Activated CD8-positive, alpha-beta memory T cell treated with anti-CD3 and anti-CD28 coated beads, Interleukin-2, amount 50 U/mL, for 1 hour (primary cell): ENCODE results near the gene CBX5.
A peak's percentile ranks its signal among the peaks of the same experiment; 100 is the strongest.
"Not testable (repeated sequence)": the region's sequence is repeated elsewhere in the genome, so short reads cannot be mapped to it uniquely, and the experiment has no call there.

ENCODE experiments used
- DNase-seq: peaks from one replicate; pipeline ENCODE4 v3.0.0-alpha.2; 2020; ENCODE audit errors: extremely low read depth

Gene CBX5

DNA sequence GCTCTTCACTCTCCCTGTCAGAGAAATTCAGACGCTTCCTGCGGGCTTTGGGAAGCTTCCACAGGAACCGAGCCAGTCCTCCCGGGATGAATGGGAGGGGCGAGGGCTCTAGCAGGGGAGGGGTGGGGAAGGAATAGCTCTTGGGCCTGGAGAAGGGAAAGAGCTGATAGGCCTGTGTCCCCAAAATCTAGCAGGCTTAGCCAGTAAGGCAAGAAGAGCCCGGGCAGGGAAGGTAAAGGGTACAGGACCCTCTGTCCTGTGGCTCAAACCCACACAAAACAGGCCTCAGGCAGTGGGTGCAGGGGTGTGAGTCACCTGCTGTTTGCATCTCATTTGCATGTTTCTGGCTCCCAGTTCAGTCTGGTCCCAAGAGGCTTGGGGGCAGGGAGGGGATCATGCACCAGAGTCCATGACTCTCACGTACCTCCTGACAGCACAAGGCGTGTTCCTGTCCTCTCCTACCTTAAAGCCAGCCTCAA lies 82.5 kb downstream of the CBX5 start:
- no peak for DNase-seq

DNA sequence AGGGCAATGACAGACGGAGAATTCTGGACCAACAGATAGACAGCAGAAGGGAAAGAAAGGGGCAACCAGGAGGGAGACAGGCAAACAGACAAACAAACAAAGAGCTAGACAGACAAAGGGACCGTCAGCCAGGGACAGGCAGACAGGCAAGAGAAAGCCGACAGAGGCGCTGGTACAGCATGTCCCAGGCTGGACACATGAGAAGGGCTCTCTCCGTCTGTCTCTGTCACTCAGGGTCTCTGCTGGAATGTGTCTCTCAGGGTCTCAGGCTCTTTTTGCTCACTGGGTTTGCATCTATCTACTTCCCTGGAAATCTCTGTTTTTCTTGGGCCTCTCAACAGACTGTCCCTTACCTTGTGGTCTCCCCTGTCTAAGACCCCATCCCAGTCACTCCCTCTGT lies 82.9 kb downstream of the CBX5 start:
- DNase-seq, result no peak

DNA sequence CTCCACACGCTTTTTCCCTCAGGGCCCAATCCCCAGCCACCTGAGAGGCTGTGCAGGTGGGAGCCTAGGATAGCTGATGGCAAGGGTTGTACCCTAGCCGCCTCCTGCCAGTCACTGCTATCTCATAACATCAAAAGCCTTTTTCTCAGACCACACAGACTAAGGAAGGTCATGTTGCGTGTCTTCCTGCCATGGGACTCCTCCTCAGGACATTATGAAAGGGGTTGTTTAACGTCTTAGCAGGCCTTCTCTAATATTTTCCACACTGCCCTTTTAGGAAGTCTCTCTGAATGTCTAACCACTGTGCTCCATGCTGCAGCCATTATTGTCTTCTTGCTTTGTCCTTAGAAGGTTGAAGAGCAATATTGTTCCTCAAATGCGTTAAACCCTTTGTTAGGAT lies 83.5 kb downstream of the CBX5 start:
- DNase-seq, result no peak

DNA sequence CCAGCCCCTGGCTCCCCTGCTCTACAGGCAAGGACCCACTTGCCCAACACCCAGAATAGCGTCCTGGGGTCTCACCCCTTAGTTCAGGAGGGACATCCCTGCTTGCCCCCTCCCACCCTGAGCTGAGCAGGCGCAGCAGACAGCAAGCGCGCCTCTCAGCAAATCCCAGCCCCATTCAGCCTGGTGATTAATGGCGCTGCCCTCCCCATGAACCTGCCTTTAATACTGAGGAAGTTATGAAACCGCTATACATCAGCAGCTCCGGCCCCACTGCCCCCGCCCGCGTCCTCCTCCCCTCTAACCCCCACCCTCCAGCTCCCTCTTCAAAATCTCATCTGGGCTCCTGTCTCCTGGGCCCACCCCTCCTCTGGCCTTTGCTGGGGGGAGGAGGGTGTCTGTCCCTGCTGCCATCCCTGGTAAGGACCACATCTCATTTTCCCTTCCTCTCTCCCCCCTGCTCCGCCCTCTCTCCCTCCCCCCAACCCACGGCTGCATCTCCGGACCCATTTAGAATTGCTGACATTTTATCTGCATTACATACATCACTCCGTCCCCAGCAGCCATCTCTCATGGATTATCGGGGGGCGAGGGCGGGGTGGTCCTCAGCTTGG lies 84.1 kb downstream of the CBX5 start:
- no peak for DNase-seq

DNA sequence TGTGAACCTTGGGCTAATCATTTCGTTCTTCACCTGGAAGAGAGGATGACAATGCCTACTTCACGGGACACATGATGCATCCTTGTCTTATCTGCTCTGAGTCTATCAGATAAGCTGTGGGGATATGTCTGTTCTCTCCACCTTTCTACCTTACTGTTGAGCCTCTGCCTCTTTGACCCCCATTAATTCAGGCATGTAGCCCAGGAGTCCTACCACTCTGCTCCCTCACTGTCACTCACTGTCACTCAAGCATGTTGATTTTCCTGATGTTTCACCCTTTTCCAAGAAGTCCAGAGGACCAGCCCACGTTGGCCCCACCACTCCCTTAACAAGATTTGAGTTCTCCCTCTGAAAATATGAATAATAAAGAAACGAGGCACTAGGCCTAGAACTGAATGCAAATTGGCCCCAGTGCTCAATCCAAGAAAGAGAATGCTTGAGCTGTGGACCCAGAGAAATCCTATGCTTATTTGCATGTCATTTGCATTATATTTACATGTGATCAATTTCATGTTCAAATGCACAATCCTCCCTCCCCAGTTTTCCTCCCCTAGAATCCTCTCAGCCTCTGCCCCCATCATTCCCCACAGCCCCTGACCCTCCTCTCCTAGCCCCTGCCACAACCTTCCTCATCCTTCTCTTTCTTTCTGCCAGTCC lies 84.7 kb downstream of the CBX5 start:
- no peak for DNase-seq

DNA sequence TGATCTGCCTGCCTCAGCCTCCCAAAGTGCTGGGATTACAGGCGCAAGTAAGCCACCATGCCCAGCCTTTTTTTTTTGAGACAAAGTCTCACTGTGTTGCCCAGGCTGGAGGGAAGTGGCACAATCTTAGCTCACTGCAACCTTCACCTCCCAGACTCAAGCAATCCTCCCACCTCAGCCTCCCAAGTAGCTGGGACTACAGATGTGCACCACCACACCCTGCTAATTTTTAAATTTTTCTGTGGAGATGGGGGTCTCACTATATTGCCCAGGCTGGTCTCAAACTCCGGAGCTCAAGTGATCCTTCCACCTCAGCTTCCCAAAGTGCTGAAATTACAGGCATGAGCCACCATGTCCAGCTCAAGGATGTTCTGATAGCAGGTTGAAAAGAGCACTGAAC lies 85.3 kb downstream of the CBX5 start:
- not testable (repeated sequence) for DNase-seq

DNA sequence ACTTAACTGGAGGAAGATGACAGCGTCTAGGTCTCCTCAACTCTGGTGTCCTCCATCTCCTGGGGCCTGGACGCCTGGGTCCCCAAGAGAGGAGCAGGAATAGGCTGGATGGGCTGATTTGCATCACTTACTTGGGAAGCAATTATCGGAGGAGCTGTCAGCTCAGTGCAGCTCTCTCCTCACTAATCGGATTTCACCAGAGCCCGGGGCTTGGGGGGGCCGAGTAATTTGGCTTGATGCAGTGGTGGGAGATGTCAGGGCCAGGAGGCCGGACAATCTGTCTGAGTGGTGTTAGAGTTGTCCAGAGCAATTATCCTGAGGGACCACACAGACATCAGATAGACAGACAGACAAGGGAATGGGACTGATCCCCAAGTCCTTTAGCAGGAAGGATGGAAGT lies 86.5 kb downstream of the CBX5 start:
- no peak for DNase-seq

DNA sequence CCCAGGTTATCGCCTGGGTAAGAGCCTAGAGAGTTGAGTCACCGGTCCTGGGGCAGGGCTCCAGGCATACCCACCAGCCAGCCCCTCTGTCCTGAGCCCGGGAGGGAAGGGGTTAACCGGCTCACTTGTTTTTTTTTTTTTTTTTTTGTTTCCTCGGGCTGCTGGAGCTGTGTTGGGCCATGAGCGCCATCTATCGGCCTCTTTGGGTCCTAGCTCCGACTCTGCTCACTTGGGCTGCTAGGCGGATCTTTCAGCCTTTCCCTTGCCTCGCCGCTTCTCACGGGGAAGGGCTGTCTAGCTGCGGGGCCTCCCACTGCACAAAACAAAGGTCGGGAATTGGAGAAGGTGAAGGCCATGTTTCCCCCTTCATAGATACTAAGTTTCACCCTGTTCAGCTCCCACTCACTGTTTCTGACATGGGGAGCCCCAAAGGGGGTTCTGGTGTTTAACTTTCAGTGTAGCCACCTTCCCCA lies 88.3 kb downstream of the CBX5 start:
- peak; percentile 32 for DNase-seq

DNA sequence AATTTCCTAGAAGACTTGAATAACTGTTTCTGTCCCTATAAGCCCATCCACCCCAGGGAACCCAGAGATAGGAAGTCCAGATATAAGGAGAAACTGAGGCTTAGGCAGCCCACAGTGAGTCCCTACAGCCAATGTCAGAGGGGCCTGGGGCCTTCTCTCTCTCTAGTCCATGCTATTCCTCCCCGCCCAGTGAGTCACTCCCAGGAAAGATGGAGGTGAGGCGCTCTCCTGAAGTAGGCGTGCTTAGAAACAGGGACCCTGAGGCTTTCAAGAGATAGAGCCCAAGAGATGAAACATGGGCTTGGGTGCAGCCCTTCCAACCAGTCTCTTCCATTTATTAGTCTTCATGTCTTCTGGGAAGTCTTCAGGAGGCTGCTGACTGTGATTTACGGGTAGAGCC lies 88.8 kb downstream of the CBX5 start:
- DNase-seq, result no peak

DNA sequence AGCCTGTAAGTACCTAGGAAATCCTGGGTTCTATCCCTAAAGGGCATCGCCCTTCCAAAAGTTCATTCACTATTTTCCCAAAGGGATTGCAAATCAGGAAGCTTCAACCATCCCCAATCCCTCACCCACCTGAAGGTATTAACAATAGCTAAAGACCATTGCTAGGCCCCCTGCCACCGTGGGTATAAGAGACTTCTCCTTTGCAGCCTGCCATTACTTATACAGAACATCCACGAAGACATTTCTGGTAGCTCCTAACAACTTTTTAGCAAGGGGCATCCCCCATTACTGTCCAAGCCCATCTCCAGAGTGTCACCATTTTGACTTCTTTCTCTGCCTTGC lies 90.8 kb downstream of the CBX5 start:
- DNase-seq, result no peak

DNA sequence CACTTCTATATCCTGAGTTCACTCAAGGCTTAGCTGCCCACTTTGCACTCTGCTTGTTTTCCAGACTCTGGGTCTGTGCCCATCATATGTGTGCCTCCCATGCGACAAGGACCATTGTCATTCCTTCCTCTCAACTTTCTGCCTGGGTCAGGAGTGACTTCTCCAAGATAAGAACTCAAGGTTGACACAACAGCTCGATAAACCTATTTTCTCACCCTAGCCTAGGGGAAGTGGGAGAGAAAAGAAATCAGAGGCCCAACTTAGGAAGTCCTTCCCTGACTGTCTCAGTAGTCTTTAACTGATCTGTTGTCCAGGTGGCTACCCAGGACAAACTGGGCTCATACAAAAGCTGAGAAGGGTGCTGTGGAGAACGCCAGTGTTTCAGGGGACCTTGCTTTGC lies 92.8 kb downstream of the CBX5 start:
- DNase-seq, result no peak

DNA sequence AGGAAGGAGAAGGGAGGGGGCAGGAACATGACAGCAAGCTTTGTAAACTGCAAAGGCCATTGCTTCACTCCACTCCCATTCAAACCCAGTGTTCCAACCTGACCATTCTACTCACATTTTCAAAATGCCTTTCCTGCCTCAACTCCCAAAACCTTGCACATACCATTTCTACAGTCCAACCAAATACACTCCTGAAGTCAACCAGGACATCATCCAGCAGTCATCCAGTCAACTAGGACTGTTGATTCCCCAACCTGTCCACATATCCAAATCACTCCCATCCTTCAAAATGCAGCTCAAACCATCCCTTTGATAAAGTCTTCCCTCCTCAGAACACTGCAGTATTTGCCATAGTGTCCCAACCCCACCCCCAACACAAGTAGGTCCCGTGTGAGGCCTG lies 94.0 kb downstream of the CBX5 start:
- DNase-seq, result no peak

DNA sequence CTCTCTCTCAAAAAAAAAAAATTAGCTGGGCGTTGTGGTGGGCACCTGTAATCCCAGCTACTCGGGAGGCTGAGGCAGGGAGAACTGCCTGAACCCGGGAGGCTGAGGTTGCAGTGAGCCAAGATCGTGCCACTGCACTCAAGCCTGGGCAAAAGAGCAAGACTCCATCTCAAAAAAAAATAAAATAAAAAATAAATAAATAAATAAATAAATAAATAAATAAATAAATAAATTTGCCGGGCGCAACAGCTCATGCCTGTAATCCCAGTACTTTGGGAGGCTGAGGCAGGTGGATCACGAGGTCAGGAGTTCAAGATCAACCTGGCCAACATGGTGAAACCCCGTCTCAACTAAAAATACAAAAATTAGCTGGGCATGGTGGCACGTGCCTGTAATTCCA lies 94.6 kb downstream of the CBX5 start:
- not testable (repeated sequence) for DNase-seq

DNA sequence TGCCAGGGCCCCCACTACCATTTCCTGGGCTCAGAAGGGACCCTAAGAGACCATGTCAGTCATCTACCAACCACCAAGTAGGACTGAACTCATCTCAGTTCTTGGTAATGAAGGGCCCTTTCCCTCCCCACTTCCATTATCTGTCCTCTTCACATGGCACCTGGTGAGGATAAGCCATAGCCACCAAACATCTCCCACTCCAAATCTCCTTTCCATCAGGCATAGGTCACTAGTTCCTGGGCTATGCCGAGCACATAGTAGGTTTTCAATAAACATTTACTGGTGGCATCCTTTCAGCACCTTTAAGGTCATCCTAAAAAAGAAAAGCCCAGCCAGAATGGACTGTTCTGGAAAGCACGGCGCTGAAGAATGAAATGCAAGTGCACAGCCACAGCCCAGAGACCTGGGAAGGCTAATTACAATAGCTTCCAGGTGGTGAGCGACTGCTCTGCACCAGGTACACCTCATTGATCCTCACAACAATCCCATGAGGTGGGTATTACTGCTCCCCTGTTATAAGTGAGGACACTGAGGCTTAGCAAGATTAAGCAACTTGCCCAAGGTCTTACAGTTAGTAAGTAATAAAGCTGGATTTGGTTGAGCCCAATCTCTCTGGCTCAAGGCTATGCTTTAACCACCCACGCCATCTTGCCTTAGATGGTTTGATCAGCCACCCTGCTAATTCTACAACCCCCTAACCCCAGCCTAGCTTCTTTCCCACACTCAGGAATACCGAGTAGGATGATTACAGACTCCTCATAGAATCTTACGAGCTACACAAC lies 95.7 kb downstream of the CBX5 start:
- DNase-seq, result no peak

DNA sequence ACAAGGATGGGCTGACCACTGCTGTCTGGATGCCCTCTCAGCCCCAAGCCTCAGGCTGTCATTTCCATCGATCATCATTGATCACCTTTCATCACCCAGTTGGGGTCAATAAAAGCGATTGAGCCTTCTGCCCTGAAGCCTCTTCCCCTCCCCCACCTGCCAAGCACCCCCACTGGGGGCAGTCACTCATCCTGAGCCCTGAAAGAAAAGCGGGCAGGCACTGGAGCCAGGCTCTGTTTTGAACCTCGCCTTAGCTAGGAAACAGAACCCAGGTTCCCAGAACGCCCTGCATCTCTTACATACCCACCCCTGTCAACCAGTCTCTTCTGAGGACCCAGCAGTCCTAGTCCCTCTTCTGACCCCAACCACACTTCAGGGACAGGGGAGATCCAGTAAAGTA lies 96.9 kb downstream of the CBX5 start:
- DNase-seq, result no peak

DNA sequence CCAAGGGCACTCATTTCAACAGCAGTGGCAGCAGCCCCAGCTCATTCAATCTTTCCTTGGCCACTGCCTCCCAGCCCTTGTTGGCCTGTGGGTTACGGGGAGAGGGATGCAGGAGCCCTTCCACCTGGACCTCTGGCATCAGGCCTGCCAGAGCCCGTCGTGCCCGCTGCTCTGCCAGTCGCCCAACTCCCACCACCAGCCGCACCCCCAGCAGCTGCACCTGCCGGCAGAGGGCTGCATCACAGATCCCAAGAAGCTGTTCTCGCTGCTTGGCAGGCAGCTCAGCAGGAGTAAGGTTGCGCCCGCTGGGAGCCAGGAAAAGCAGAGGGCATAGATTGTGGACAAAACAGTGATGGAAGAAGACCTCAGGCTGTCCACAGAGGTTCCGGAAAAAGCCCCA lies 97.8 kb downstream of the CBX5 start:
- no peak for DNase-seq
